Panc1 (cell line): ENCODE results near the gene TAOK1. TPM values are rescaled to one million over a fixed set of nuclear protein-coding genes. Genes with fewer than 3 reads are reported as not detected.

ENCODE experiments used
- ATAC-seq: fragments of 200-7000 bp; cut with Tn5 transposase; 2 replicates; pipeline ENCODE4 v1.9.1; 2020; ENCODE audit warnings: mild to moderate bottlenecking, moderate library complexity
- BruUV-seq: library from RNA; stranded (reverse); fragments of 400-500 nt; replicated peaks from 2 replicates; lab custom pipeline; 2021; lab: Mats Ljungman, UMichigan
- CTCF ChIA-PET: fragments of 300-600 bp; sonication (Branson Sonifier 250); formaldehyde crosslinking; loops from one replicate; lab custom pipeline; 2022; ENCODE audit warnings: antibody characterized with exemption; lab: Charles Lee
- POLR2A ChIA-PET: fragments of 300-600 bp; sonication (Branson Sonifier 250); formaldehyde crosslinking; loops from one replicate; lab custom pipeline; 2022; ENCODE audit warnings: antibody characterized with exemption; lab: Charles Lee
- DNase-seq: peaks from one replicate; pipeline ENCODE4 v3.0.0-alpha.2; 2010; ENCODE audit warnings: low read depth, low spot score
- H3K27ac ChIP-seq: 2 replicates; pipeline ENCODE4 v1.5.1; 2011; ENCODE audit warnings: mild to moderate bottlenecking, low read length, inconsistent platforms
- H3K27me3 ChIP-seq: fragments of 200-500 bp; sonication (Bioruptor generic); 2 replicates; pipeline ENCODE4 v1.6.0; 2014; ENCODE audit warnings: low read length, inconsistent platforms; ENCODE audit not compliant: control insufficient read depth, insufficient read depth
- H3K36me3 ChIP-seq: fragments of 200-500 bp; sonication (Bioruptor generic); 2 replicates; pipeline ENCODE4 v1.5.1; 2014; ENCODE audit warnings: inconsistent platforms, mild to moderate bottlenecking, low read length, moderate library complexity; ENCODE audit not compliant: control insufficient read depth, insufficient read depth
- H3K4me1 ChIP-seq: 2 replicates; pipeline ENCODE4 v1.5.1; 2011; ENCODE audit warnings: inconsistent platforms, mild to moderate bottlenecking, low read length, moderate library complexity; ENCODE audit not compliant: control insufficient read depth, insufficient read depth
- H3K4me3 ChIP-seq, 2 experiments: 2 replicates each; pipeline ENCODE4 v1.5.1; 2011 to 2012; ENCODE audit warnings: low read depth in 2 of 2, low read length in 2 of 2, mild to moderate bottlenecking in 2 of 2, inconsistent platforms in 1 of 2, moderate library complexity in 1 of 2
- H3K9me3 ChIP-seq: fragments of 200-500 bp; sonication (Bioruptor generic); 2 replicates; pipeline ENCODE4 v1.5.1; 2014; ENCODE audit warnings: low read depth, mild to moderate bottlenecking, inconsistent platforms, low read length, moderate library complexity; ENCODE audit not compliant: control insufficient read depth, insufficient read depth
- POLR2AphosphoS5 ChIP-seq: IDR thresholded peaks from 2 replicates; pipeline ENCODE4 v1.6.1; 2012; ENCODE audit warnings: mild to moderate bottlenecking, low read depth, low read length, moderate library complexity
- REST ChIP-seq, 2 experiments: IDR thresholded peaks; 2 replicates each; pipeline ENCODE4 v1.6.1; 2011 to 2012; ENCODE audit warnings: low read depth in 2 of 2, control low read depth in 1 of 2, low read length in 1 of 2, mild to moderate bottlenecking in 1 of 2, moderate library complexity in 1 of 2; ENCODE audit not compliant: insufficient read depth in 1 of 2
- SIN3A ChIP-seq: IDR thresholded peaks from 2 replicates; pipeline ENCODE4 v1.6.1; 2012; ENCODE audit warnings: low read depth, mild to moderate bottlenecking, low read length, moderate library complexity, borderline replicate concordance; ENCODE audit not compliant: insufficient read depth
- TCF7L2 ChIP-seq: IDR thresholded peaks from 2 replicates; pipeline ENCODE4 v1.6.1; 2011; ENCODE audit warnings: mild to moderate bottlenecking, low read depth, low read length, inconsistent platforms
- in situ Hi-C: cut with HindIII; loops from 2 replicates; pipeline ENCODE4 v1.10.0; 2016; ENCODE audit warnings: low sequenced_read_pairs, low pct_unique_long_range_greater_than_20kb
- intact Hi-C: fragments of 100-400 bp; cut with micrococcal nuclease; formaldehyde crosslinking; loops from one replicate; pipeline ENCODE4 v1.10.0; 2022; ENCODE audit not compliant: unreplicated experiment
- total RNA-seq: library from RNA; stranded (reverse); gene quantifications from one replicate; pipeline ENCODE4 v1.2.1, GENCODE V29; 2021; ENCODE audit not compliant: unreplicated experiment
- TF ChIP-seq, protein P1 (sequence below): fragments of 450-650 bp; IDR thresholded peaks from 2 replicates; pipeline ENCODE4 v1.5.1; 2017; ENCODE audit warnings: mild to moderate bottlenecking

Gene TAOK1
- total RNA-seq, 1 experiment from 2014 or later, result 111 TPM

DNA sequence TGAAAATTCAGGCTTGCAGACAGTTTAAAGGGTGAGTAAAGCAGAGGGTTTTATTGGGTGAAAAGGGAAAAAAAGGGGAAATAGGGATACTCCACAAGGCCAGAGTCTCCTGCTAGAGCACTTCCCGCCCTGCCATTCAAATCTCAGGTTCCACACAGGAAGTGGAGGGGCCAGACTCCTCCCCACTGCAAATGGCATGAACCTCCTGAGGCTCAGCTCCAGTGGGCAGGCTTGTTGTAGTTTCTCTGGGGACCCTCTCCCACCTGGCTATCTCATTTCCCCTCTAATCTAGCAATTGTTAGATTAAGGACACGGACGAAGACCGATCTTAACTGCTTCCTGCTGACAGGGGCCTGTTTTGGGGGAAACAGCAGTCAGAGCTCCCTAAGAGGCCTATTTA lies 43.4 kb downstream of the TAOK1 start:
- peaks cover 6% of the 10 kb centered on the region; the same call in 1 of the 2 replicates for H3K4me1 ChIP-seq
- no TSS peak for BruUV-seq
- no peaks in the 10 kb centered on the region for H3K36me3 ChIP-seq
- H3K27me3 ChIP-seq, result no peaks in the 10 kb centered on the region
- intact Hi-C loops, result no loop called here
- in situ Hi-C loops, result no loop called here
- TF ChIP-seq, protein P1, sequence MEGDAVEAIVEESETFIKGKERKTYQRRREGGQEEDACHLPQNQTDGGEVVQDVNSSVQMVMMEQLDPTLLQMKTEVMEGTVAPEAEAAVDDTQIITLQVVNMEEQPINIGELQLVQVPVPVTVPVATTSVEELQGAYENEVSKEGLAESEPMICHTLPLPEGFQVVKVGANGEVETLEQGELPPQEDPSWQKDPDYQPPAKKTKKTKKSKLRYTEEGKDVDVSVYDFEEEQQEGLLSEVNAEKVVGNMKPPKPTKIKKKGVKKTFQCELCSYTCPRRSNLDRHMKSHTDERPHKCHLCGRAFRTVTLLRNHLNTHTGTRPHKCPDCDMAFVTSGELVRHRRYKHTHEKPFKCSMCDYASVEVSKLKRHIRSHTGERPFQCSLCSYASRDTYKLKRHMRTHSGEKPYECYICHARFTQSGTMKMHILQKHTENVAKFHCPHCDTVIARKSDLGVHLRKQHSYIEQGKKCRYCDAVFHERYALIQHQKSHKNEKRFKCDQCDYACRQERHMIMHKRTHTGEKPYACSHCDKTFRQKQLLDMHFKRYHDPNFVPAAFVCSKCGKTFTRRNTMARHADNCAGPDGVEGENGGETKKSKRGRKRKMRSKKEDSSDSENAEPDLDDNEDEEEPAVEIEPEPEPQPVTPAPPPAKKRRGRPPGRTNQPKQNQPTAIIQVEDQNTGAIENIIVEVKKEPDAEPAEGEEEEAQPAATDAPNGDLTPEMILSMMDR, result no peak
- TF ChIP-seq POLR2AphosphoS5, result no peak
- no peak for TF ChIP-seq TCF7L2
- no peak for TF ChIP-seq SIN3A
- no peak for TF ChIP-seq REST (IDR thresholded peaks at IDR 0.05; ENCODE audit: insufficient read depth in 1 of 2, low read depth in 2 of 2, low read length in 1 of 2)
- ChIA-PET POLR2A (no interaction called here), CTCF (interaction anchor here (1.2 kb wide), 1 partner anchor 64 kb away, joined by 5 read pairs; no protein-coding TSS in a partner anchor)
- H3K4me3 ChIP-seq, result no peak overlapping the region
- no peaks in the 10 kb centered on the region for H3K9me3 ChIP-seq
- DNase-seq (no peak), ATAC-seq (no peak)
- no peak overlapping the region for H3K27ac ChIP-seq

GRCh38 chr17:29434550-29434949 lies 44.4 kb downstream of the TAOK1 start:
- ATAC-seq (no peak), DNase-seq (no peak)
- ChIA-PET CTCF (no interaction called here), POLR2A (no interaction called here)
- H3K27ac ChIP-seq, result no peak overlapping the region
- intact Hi-C loops (no loop called here), in situ Hi-C loops (no loop called here)
- H3K36me3 ChIP-seq, result no peaks in the 10 kb centered on the region
- TF ChIP-seq, protein P1, result no peak
- TF ChIP-seq TCF7L2 (no peak), REST (IDR thresholded peaks at IDR 0.05; ENCODE audit: insufficient read depth in 1 of 2, low read depth in 2 of 2, low read length in 1 of 2) (no peak), SIN3A (no peak), POLR2AphosphoS5 (no peak)
- BruUV-seq, result no TSS peak
- H3K9me3 ChIP-seq, result no peaks in the 10 kb centered on the region
- H3K4me3 ChIP-seq, result no peak overlapping the region
- H3K27me3 ChIP-seq, result no peaks in the 10 kb centered on the region
- H3K4me1 ChIP-seq, result peaks cover 6% of the 10 kb centered on the region; the same call in 1 of the 2 replicates
